Measurements from ENCODE around the gene ULK4. TPM values are rescaled to one million over a fixed set of nuclear protein-coding genes. Genes with fewer than 3 reads are reported as not detected.

The ULK4 gene
- total RNA-seq, 2 donors from 2014 or later: 30.5 to 31.5 TPM

- Mint-ChIP-seq H3K27ac (no peak overlapping the region), H3K36me3 (ENCODE audit: low read depth) (no peaks in the 10 kb centered on the region), H3K27me3 (no peaks in the 10 kb centered on the region), H3K4me3 (no peak overlapping the region), H3K4me1 (no peaks in the 10 kb centered on the region)
- ATAC-seq: no peak
- H3K9me3 ChIP-seq (ENCODE audit: control insufficient read depth, low read length, poor library complexity, severe bottlenecking): no peaks in the 10 kb centered on the region
- no peak for DNase-seq
Measured at GRCh38 chr3:41265011-41265545, 696.8 kb downstream of the ULK4 start.

GRCh38 chr3:41260063-41260450 is 701.8 kb downstream of the ULK4 start:
- Mint-ChIP-seq H3K27me3 (no peaks in the 10 kb centered on the region), H3K36me3 (ENCODE audit: low read depth) (no peaks in the 10 kb centered on the region), H3K4me3 (no peak overlapping the region)

GRCh38 chr3:41259449-41260062 is 702.3 kb downstream of the ULK4 start:
- H3K27ac Mint-ChIP-seq: no peak overlapping the region
- H3K4me1 Mint-ChIP-seq: no peaks in the 10 kb centered on the region
- H3K9me3 ChIP-seq (ENCODE audit: control insufficient read depth, low read length, poor library complexity, severe bottlenecking): no peaks in the 10 kb centered on the region
- no peaks in the 10 kb centered on the region for H3K36me3 Mint-ChIP-seq (ENCODE audit: low read depth)
- ATAC-seq (no peak), DNase-seq (no peak)
- H3K4me3 Mint-ChIP-seq: no peak overlapping the region
- no peaks in the 10 kb centered on the region for H3K27me3 Mint-ChIP-seq

More at GRCh38 chr3:41260063-41260450, 701.8 kb downstream of the ULK4 start:
- Mint-ChIP-seq H3K4me1 (no peaks in the 10 kb centered on the region), H3K27ac (no peak overlapping the region)
- no peaks in the 10 kb centered on the region for H3K9me3 ChIP-seq (ENCODE audit: control insufficient read depth, low read length, poor library complexity, severe bottlenecking)
- no peak for DNase-seq
- ATAC-seq: no peak

GRCh38 chr3:41258239-41258800 is 703.6 kb downstream of the ULK4 start:
- DNase-seq (no peak), ATAC-seq (no peak)
- H3K36me3 Mint-ChIP-seq (ENCODE audit: low read depth): no peaks in the 10 kb centered on the region
- H3K4me3 Mint-ChIP-seq: no peak overlapping the region
- H3K27ac Mint-ChIP-seq: no peak overlapping the region
- no peaks in the 10 kb centered on the region for H3K27me3 Mint-ChIP-seq
- no peaks in the 10 kb centered on the region for H3K9me3 ChIP-seq (ENCODE audit: control insufficient read depth, low read length, poor library complexity, severe bottlenecking)
- H3K4me1 Mint-ChIP-seq: no peaks in the 10 kb centered on the region

GRCh38 chr3:41251593-41251992 is 710.3 kb downstream of the ULK4 start:
- H3K9me3 ChIP-seq (ENCODE audit: control insufficient read depth, low read length, poor library complexity, severe bottlenecking): no peaks in the 10 kb centered on the region
- Mint-ChIP-seq H3K27ac (no peak overlapping the region), H3K27me3 (no peaks in the 10 kb centered on the region), H3K4me1 (no peaks in the 10 kb centered on the region), H3K4me3 (no peak overlapping the region), H3K36me3 (ENCODE audit: low read depth) (peaks cover 2% of the 10 kb centered on the region)
- no peak for ATAC-seq
- no peak for DNase-seq

GRCh38 chr3:41250825-41251224 is 711.1 kb downstream of the ULK4 start:
- no peaks in the 10 kb centered on the region for H3K27me3 Mint-ChIP-seq
- no peaks in the 10 kb centered on the region for H3K4me1 Mint-ChIP-seq
- H3K27ac Mint-ChIP-seq: no peak overlapping the region
- H3K36me3 Mint-ChIP-seq (ENCODE audit: low read depth): peaks cover 2% of the 10 kb centered on the region
- no peak for ATAC-seq
- DNase-seq: no peak
- H3K4me3 Mint-ChIP-seq: no peak overlapping the region
- no peaks in the 10 kb centered on the region for H3K9me3 ChIP-seq (ENCODE audit: control insufficient read depth, low read length, poor library complexity, severe bottlenecking)

- Mint-ChIP-seq H3K4me1 (no peaks in the 10 kb centered on the region), H3K36me3 (ENCODE audit: low read depth) (peaks cover 2% of the 10 kb centered on the region), H3K27me3 (no peaks in the 10 kb centered on the region), H3K27ac (no peak overlapping the region), H3K4me3 (peak overlapping the region; percentile 36)
- H3K9me3 ChIP-seq (ENCODE audit: control insufficient read depth, low read length, poor library complexity, severe bottlenecking): no peaks in the 10 kb centered on the region
- no peak for DNase-seq
- no peak for ATAC-seq
Measured at GRCh38 chr3:41249318-41249717, 712.6 kb downstream of the ULK4 start.

- Mint-ChIP-seq H3K27ac (no peak overlapping the region), H3K36me3 (ENCODE audit: low read depth) (peaks cover 2% of the 10 kb centered on the region), H3K4me3 (no peak overlapping the region), H3K27me3 (no peaks in the 10 kb centered on the region), H3K4me1 (no peaks in the 10 kb centered on the region)
- no peak for ATAC-seq
- no peak for DNase-seq
- no peaks in the 10 kb centered on the region for H3K9me3 ChIP-seq (ENCODE audit: control insufficient read depth, low read length, poor library complexity, severe bottlenecking)
Measured at GRCh38 chr3:41248525-41248924, 713.4 kb downstream of the ULK4 start.

GRCh38 chr3:41247055-41248004 is 714.6 kb downstream of the ULK4 start:
- H3K9me3 ChIP-seq (ENCODE audit: control insufficient read depth, low read length, poor library complexity, severe bottlenecking): no peaks in the 10 kb centered on the region
- peaks cover 4% of the 10 kb centered on the region for H3K4me1 Mint-ChIP-seq
- H3K4me3 Mint-ChIP-seq: no peak overlapping the region
- H3K36me3 Mint-ChIP-seq (ENCODE audit: low read depth): peaks cover 2% of the 10 kb centered on the region
- no peaks in the 10 kb centered on the region for H3K27me3 Mint-ChIP-seq
- H3K27ac Mint-ChIP-seq: no peak overlapping the region
- DNase-seq (no peak), ATAC-seq (no peak)

- H3K9me3 ChIP-seq (ENCODE audit: control insufficient read depth, low read length, poor library complexity, severe bottlenecking): no peaks in the 10 kb centered on the region
- Mint-ChIP-seq H3K4me1 (peaks cover 8% of the 10 kb centered on the region), H3K36me3 (ENCODE audit: low read depth) (peaks cover 2% of the 10 kb centered on the region), H3K4me3 (no peak overlapping the region), H3K27me3 (no peaks in the 10 kb centered on the region), H3K27ac (peak overlapping the region; percentile 24)
- DNase-seq (no peak), ATAC-seq (no peak)
Measured at GRCh38 chr3:41244620-41245336, 717.1 kb downstream of the ULK4 start.

- Mint-ChIP-seq H3K4me1 (peaks cover 8% of the 10 kb centered on the region), H3K36me3 (ENCODE audit: low read depth) (peaks cover 5% of the 10 kb centered on the region), H3K4me3 (peak overlapping the region; percentile 47), H3K27me3 (no peaks in the 10 kb centered on the region), H3K27ac (peak overlapping the region; percentile 83)
- H3K9me3 ChIP-seq (ENCODE audit: control insufficient read depth, low read length, poor library complexity, severe bottlenecking): no peaks in the 10 kb centered on the region
- DNase-seq: no peak
- peak; percentile 15 for ATAC-seq
Measured at GRCh38 chr3:41243183-41243582, 718.7 kb downstream of the ULK4 start.

- no peaks in the 10 kb centered on the region for H3K9me3 ChIP-seq (ENCODE audit: control insufficient read depth, low read length, poor library complexity, severe bottlenecking)
- ATAC-seq: no peak
- Mint-ChIP-seq H3K36me3 (ENCODE audit: low read depth) (peaks cover 7% of the 10 kb centered on the region), H3K27ac (peak overlapping the region; percentile 83), H3K4me3 (peak overlapping the region; percentile 76), H3K27me3 (no peaks in the 10 kb centered on the region), H3K4me1 (peaks cover 8% of the 10 kb centered on the region)
- no peak for DNase-seq
Measured at GRCh38 chr3:41241800-41242571, 719.9 kb downstream of the ULK4 start.

Data from T-helper 17 cell (primary cell).